ENCODE results near the gene CIPC.

The CIPC gene

GRCh38 chr14:77130386-77130785 is 32.3 kb downstream of the CIPC start:
- no peak for FAIRE-seq

- FAIRE-seq: no peak
These were observed 33.1 kb downstream of the CIPC start for GRCh38 chr14:77131206-77131605.

- FAIRE-seq: no peak
These were observed 33.9 kb downstream of the CIPC start for GRCh38 chr14:77131871-77132486.

- no peak for FAIRE-seq
These were observed 35.8 kb downstream of the CIPC start for GRCh38 chr14:77133720-77134338.

DNA sequence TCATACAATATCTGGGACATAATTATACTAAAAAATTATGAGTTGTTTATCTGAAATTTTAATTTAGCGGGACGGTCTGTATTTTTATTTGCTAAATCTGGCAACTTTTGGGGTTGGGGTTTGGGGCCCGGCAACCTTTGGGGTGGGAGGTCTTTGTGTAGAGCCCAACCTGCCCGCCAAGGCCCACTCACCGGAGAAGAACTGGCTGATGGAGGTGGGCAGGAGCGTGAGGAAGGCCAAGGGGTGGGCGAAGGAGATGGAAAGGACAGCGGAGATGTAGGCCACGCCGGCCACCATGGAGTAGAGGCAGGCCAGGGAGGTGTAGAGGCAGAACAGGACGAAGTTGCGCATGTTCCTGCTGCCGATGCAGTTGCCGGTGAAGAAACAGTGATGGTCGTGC is 41.0 kb downstream of the CIPC start:
- FAIRE-seq: no peak

GRCh38 chr14:77139540-77140358 is 41.7 kb downstream of the CIPC start:
- no peak for FAIRE-seq

DNA sequence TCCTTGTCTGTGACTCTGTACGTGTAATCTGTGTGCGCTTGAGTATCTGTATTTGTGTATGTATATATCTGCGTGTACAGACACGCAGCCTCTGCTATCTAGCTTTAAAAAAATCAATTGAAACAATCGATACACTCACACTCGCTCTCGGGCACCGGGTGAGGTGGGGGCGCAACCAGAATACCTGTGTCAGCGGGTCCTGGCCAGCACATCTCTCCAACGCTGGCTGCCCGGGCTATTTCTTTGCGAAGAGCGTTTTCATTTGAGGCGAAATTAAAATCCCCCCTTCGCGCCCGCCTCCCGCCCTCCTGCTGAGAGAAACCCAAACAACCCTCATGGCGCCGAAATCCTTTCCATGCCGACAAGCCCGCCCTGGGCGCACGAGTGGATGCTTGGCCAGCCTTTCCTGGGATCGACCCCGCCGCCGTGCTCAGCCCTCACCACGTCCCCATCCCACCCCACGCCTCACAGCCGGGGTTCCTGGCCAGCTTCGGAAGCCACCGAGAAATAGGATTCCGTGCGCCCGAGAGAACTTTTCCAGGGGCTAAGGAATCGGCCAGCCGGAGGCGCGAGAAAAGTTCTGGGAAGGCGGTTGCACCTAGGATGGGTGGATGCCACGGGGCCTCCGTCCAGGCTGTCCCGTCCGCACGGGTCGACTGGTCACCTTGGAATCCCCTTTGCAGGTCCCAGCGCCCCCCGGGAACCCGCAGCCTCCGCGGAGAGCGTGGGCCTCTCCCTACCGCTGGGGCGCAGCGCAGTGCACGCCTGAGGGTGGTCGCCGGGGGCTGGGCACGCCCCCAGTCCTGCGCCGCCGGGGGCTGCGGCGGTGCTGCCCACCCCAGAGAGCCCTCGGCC is 42.5 kb downstream of the CIPC start:
- FAIRE-seq: no peak

GRCh38 chr14:77141214-77142004 is 43.4 kb downstream of the CIPC start, which contains the start of gene ZDHHC22:
Gene ZDHHC22, minus strand, starts transcription at chr14:77141791. Its CDS starts 2,053 bp downstream, at chr14:77139738.
- no peak for FAIRE-seq

DNA sequence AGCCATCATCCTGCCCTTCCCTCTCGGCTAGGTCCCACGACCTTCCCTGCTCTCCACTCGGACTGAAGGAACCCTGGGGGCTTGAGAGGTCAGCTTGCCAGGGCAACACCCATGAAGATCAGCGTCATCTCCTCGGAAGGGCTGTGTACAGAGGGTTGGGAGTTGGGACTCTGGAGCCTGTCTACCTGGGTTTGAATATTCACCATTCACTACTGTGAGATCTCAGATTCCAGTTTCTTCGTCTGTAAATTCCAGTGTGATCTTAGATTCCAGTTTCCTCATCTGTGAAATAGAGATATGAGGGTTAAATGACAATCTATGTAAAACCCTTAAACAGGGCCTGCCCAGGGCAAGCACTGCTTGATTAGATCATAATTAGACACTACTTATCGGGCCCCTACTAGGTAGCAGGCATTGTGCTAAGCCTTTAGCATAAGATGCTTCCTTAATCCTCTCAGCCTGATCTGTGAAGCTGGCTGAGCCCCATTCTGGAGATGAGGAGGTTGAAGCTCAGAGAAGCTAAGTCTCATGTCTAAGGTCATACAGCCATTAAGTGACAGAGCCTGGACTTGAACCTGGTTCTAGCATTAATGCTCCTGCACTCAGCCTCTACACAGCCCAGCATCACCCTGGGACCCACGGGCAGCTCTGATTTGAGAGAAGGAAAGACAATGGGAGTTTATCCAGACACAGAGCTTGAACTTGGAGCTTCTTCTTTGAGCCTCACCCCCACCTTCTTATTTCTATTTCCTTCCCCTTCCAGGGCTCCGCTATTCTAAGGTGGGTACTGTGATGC is 44.1 kb downstream of the CIPC start:
- FAIRE-seq: no peak

GRCh38 chr14:77143071-77143470 is 45.0 kb downstream of the CIPC start:
- no peak for FAIRE-seq

GRCh38 chr14:77144412-77145115 is 46.5 kb downstream of the CIPC start:
- FAIRE-seq: no peak

DNA sequence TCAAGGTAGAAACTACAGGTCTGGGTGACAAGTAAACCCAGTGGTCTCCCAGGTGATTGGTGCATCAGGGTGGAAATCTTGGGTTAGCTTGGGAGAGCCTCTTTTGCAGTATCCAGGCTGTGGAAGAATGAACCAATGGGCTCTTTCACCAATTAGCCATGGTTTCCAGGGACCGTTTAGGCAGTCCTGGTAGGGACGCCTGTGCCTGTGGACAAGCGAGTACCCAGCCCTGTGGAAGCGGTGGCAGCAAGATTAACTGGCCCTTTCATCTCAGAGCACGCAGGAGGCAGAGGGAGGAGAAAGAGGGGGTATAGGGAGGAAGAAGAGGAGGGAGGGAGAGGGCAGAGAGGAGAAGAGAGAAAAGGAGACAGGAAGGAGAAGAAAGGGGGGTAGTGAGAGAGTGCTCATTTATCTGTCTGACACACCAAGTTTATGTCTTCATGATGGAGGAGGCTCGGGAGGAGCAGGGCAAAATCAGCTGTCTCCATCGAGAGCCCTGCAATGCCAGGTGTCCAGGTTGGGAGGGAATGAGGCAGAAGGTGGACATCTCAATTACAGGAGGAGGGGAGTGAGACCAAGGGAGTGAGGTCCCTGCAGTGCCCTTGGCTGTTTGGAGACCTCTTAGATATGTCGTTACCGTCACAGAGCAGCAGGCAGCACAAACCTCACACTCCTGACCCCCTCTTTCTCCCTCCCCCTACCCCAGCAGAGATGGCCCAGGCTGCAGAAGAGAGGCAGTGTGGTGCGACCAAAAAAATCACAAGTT is 48.1 kb downstream of the CIPC start:
- no peak for FAIRE-seq

DNA sequence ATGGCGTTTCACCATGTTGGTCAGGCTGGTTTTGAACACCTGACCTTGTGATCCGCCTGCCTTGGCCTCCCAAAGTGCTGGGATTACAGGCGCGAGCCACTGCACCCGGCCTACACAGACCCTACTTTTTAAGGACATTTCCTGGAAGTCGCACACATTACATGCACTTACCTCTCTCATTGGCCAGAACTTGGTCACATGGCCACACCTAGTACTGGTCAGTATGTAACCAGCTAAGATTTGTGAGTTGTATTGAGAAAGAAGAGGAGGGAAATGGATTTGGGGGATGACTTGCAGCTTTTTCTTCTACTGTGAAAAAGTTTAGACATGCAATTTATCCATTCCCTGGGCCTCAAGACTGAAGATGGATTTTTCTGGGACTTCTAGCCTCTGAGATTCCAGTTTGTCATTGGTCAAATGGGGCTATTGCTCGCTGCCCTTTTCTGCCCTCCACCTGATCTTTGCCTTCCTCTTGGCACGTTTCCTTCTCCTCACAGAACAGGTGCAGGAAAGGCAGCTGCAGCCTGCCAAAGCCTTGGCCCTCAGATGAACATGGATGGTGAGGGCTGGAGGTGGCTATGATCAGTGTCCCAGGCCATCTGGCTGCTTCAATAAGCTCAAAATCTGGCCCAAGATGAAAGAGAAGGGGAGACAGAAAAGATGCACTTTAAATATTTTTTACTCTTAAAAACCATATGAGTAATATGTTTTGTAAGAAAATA is 50.6 kb downstream of the CIPC start:
- no peak for FAIRE-seq

DNA sequence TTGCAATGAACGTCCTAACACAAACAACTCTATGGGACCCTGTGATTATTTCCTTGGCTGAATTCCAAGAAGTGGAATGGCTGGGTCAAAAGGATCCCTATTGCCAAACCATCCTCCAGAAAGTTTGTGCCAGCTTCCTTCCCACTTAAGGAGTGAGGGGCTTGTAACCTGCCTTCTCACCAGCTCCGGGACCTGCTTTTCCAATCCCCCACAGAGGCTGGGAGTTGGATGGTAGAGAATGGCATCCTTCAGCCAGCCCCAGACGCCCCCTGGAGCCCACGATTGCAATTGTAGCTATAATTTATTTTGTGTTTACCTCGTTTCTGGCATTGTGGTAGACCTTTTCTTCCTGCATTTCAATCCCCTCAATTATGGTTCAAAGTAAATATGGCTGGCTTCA is 53.2 kb downstream of the CIPC start:
- FAIRE-seq: no peak

GRCh38 chr14:77151918-77152588 is 54.0 kb downstream of the CIPC start:
- FAIRE-seq: peak; percentile 68

GRCh38 chr14:77153802-77154201 is 55.7 kb downstream of the CIPC start:
- FAIRE-seq: no peak

DNA sequence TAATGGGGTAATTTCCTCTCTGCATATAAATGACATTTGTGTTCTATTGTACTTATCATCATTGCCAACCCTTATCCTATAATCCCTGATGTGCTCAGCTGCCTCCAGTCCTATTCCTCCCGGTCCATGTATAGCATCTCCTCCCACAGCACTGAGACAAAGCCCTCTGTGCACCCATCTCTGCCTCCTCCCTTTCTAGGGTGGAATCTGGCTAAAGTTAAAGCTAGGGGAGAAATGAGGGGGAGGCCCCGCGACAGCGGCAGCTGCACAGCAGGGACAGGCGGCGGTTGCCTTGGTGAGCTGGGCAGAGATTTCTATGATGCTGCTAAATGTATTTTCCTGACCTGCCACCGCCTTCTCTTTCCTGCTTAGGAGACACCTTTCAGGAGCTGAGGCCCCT is 56.4 kb downstream of the CIPC start:
- no peak for FAIRE-seq

DNA sequence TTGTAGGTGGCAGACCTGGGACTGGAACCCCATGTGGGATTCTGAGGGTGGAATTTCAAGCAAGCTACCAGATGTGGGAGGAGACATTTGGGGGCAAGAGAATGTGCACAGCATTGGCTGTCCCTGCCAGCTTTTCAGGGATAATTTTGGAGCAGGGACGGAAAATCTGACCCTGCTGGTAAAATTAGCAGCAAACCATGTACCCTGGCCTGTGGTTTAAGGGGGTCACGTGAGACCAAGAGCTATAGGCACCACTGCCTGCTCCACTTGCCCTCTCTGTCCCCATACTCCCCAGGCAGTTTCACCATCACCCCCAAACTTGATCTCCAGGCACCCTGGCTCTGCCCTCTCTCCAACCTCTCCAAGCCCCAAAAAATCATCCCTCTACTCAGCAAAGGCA is 57.0 kb downstream of the CIPC start:
- no peak for FAIRE-seq

GRCh38 chr14:77157740-77158139 is 59.7 kb downstream of the CIPC start:
- FAIRE-seq: no peak

Data from A204.1 (cell line).